Stimulated activated CD8-positive, alpha-beta memory T cell treated with anti-CD3 and anti-CD28 coated beads, Interleukin-7, amount 100 ng/mL, for 4 hours (primary cell): Measurements from ENCODE around the gene PDE8B.
"Not testable (repeated sequence)": the region's sequence is repeated elsewhere in the genome, so short reads cannot be mapped to it uniquely, and the experiment has no call there.

Experiments
- DNase-seq, 2 donors: peaks; one replicate each; pipeline ENCODE4 v3.0.0-alpha.2; 2020; ENCODE audit warnings: low read depth in 2 of 2

PDE8B gene

DNA sequence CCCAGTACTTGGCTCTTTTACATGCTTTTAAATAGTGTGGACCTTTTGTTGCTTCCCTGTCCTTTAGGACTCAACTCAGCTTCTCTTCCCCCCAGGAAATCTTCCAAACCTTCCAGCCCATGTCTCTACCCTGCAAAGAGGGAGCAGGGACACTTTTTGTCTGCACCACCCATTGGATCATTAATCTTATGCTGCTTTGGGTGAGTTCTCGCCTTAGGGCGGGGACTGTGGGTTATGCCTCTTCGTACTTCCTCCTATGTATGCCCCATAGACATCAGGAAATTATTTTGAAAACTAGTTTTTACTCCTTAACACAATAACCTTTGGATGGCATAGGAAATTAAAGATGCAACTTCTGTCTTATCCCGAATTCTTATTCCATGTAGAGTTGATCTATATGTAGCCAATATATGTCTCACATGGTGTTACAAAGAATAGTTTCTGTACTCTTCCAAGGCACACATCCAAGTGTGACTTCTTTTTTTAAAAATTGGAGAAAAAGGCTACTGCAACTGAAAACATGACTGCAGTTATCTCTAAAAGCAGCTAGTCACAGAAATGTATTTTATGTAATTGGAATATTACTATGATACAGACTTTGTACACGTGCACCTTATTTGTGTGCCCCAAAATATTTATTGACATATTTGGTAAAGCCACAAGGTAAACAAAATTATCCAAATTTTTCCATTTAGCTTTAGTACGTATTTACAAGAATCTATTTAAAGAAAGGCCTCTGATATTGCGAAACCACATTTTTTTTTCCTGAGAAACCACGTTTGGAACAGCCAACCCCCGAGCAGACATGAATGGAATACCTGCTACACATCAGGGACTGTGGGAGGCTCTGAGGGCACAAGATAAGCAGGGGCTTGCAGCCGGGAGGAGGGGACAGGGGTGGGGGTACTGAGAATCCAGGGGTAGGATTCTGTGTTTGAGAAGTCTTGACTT is 148.1 kb downstream of the PDE8B start:
- no peak for DNase-seq

GRCh38 chr5:77359231-77359630 is 148.8 kb downstream of the PDE8B start:
- DNase-seq: no peak

GRCh38 chr5:77360381-77360780 is 149.9 kb downstream of the PDE8B start:
- DNase-seq: no peak

DNA sequence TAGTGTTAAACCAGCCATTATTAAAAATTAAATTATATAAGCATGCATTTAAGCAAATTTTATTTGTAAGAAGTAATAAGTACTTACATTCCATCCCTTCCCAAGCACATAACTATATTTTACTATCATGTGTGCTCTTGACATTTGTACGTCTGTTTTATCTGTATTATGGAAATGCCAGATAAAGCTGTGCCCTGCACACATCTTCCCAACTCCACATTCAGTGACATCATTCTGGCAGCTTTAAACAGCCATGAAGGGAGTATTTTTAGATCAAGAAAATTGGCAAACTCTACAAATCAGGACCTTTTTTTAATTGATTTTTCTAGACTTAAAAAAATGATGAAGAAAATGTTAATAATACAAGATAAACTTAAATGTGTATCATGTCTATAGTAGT is 150.5 kb downstream of the PDE8B start:
- no peak for DNase-seq

- no peak for DNase-seq
Measured at GRCh38 chr5:77366717-77367500, 156.4 kb downstream of the PDE8B start.

DNA sequence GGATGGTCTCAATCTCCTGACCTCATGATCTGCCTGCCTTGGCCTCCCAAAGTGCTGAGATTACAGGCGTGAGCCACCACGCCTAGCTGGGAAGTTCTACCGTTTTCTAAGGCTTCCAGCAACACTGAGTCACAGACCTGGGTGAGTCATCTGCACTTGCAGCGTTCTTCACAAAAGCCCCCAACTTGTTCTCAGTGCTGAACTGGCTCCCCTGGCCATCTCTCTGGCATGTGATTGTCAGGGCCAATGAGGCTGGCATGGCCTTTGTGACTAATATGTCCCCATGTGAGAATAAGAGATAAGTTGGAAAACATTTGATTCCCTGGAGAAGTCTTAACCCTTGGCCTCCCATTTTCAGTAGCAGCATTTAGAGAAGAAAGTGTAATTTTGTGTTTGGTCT is 157.3 kb downstream of the PDE8B start:
- no peak for DNase-seq

DNA sequence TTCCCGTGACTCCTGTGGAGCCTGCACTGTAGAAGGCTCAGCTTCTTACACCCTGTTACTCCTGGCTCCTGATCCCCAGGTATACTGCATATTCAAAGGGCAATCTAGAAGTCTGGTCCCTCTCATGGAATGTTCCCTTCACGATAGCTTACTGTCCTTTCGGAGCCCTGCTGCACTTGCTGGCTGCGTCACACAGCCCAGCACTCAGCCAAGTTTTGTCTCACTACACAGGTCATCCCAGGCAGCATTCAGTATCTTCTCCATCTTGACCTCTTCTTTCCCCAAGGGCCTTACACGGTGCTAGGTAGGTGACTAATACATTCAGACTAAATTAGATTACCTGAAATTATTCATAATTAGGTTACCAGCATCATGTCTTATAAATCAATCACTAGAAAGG is 157.9 kb downstream of the PDE8B start:
- no peak for DNase-seq

GRCh38 chr5:77369566-77369965 is 159.1 kb downstream of the PDE8B start:
- no peak for DNase-seq

DNA sequence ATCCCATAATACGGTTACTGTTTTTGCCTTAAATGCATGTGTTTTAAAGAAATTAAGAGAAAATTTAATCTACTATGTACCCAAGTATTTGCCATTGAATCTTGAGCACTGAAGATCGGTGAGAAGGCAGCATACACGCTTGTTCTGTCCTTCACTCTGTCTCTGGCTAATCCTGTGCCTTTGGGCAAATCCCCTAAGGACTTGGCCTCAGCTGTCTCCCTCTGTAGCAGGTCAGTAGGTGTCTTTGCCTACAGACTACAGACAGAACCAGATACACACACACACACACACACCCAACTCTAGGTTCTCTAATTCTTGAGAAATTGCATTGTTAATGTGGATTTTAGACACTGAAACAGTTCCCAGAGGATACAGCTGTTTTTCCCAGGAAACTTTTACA is 164.2 kb downstream of the PDE8B start:
- no peak for DNase-seq

- no peak for DNase-seq
Measured at GRCh38 chr5:77376609-77377300, 166.3 kb downstream of the PDE8B start.

- no peak for DNase-seq
Measured at GRCh38 chr5:77379558-77380061, 169.1 kb downstream of the PDE8B start.

- DNase-seq: no peak
Measured at GRCh38 chr5:77380636-77381035, 170.2 kb downstream of the PDE8B start.

DNA sequence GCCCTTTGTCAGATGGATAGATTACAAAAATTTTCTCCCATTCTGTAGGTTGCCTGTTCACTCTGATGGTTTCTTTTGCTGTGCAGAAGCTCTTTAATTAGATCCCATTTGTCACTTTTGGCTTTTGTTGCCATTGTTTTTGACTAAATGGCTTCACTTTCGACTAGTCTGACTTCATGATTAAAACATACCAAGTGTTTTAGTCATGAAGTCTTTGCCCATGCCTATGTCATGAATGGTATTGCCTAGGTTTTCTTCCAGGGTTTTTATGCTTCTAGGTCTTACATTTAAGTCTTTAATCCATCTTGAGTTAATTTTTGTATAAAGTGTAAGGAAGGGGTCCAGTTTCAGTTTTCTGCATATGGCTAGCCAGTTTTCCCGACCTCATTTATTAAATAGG is 172.9 kb downstream of the PDE8B start:
- not testable (repeated sequence) for DNase-seq

DNA sequence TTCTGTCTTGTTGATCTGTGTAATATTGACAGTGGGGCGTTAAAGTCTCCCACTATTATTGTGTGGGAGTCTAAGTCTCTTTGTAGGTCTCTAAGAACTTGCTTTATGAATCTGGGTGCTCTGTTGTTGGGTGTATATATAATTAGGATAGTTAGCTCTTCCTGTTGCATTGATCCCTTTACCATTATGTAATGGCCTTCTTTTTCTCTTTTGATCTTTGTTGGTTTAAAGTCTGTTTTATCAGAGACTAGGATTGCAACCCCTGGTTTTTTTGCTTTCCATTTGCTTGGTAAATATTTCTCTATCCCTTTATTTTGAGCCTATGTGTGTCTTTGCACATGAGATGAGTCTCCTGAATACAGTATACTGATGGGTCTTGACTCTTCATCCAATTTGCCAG is 175.9 kb downstream of the PDE8B start:
- DNase-seq: not testable (repeated sequence)

DNA sequence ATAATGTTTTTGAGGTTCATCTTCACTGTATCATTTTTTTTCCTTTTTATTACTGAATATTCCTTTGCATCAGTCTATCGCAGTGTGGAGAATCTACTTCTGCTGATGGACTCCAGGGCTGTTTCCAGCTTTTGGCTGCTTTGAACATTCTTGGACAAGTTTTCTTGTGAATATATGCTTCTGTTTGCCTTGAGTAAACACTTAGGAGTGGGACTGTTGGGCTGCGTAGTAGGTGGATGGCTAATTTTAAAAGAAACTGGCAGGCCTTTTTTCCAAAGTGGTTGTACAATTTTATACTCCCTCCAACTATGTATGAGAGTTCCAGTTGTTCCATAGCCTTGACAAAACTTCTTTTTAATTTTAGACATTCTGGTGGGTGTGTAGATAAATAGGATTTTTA is 179.3 kb downstream of the PDE8B start:
- DNase-seq: no peak

GRCh38 chr5:77390221-77390620 is 179.7 kb downstream of the PDE8B start:
- DNase-seq: no peak

DNA sequence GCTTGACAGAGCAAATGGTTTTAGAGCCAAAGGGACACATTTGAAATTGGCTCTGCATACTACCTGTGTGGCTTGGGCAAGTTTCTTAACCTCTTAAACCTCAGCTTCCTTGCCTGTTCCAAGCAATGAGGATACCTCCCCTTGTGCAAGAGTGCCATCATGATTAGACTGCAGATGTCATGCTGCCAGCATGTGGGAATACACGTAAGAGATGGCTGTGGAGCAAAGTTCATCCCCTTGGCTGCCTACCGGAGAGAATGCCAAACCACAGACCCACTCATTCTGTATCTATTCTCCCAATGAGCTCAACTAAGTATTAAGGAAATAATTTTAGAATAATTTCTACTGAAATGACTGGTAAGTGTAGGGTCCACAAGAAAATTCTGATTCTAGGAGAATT is 180.3 kb downstream of the PDE8B start:
- no peak for DNase-seq

- DNase-seq: no peak
Measured at GRCh38 chr5:77391240-77391765, 180.8 kb downstream of the PDE8B start.

- no peak for DNase-seq
Measured at GRCh38 chr5:77394064-77394715, 183.7 kb downstream of the PDE8B start.

- DNase-seq: no peak
Measured at GRCh38 chr5:77396017-77396416, 185.5 kb downstream of the PDE8B start.

GRCh38 chr5:77397686-77398292 is 187.3 kb downstream of the PDE8B start:
- DNase-seq: no peak
